ENCODE data around the gene CCDC92. TPM values are rescaled to one million over a fixed set of nuclear protein-coding genes. Genes with fewer than 3 reads are reported as not detected.
A peak's percentile ranks its signal among the peaks of the same experiment; 100 is the strongest.

The CCDC92 gene
- total RNA-seq, 1 experiment from 2014 or later: 16.8 TPM

- Histone ChIP-seq H3K9me3 (no peaks in the 10 kb centered on the region), H3K36me3 (ENCODE audit: control insufficient read depth, insufficient read depth, low read length) (peaks cover 5% of the 10 kb centered on the region; the same call in 1 of the 2 replicates), H3K4me1 (peaks cover 35% of the 10 kb centered on the region), H3K4me3 (ENCODE audit: low read depth, low read length) (no peak overlapping the region), H3K27me3 (replicated peaks; ENCODE audit: control insufficient read depth, insufficient read depth, low read length) (no peaks in the 10 kb centered on the region)
- Mint-ChIP-seq H3K27ac (ENCODE audit: unreplicated experiment) (peak overlapping the region; percentile 82), H3K9me3 (ENCODE audit: unreplicated experiment) (no peaks in the 10 kb centered on the region), H3K27me3 (ENCODE audit: insufficient read depth, unreplicated experiment) (no peaks in the 10 kb centered on the region), H3K4me1 (ENCODE audit: low read depth, unreplicated experiment) (peaks cover 25% of the 10 kb centered on the region), H3K36me3 (ENCODE audit: insufficient read depth, unreplicated experiment) (peaks cover 66% of the 10 kb centered on the region), H3K4me3 (ENCODE audit: unreplicated experiment) (peak overlapping the region; percentile 14)
- POLR2A ChIA-PET: no interaction called here
- DNase-seq: no peak
- BruUV-seq (replicated peaks): no TSS peak
- CTCF ChIA-PET: interaction anchor here (0.6 kb wide), 1 partner anchor 28 kb away, joined by 3 read pairs; no protein-coding TSS in a partner anchor
- intact Hi-C loops (cut with micrococcal nuclease; ENCODE audit: unreplicated experiment): no loop called here
- TF ChIP-seq, protein P1, sequence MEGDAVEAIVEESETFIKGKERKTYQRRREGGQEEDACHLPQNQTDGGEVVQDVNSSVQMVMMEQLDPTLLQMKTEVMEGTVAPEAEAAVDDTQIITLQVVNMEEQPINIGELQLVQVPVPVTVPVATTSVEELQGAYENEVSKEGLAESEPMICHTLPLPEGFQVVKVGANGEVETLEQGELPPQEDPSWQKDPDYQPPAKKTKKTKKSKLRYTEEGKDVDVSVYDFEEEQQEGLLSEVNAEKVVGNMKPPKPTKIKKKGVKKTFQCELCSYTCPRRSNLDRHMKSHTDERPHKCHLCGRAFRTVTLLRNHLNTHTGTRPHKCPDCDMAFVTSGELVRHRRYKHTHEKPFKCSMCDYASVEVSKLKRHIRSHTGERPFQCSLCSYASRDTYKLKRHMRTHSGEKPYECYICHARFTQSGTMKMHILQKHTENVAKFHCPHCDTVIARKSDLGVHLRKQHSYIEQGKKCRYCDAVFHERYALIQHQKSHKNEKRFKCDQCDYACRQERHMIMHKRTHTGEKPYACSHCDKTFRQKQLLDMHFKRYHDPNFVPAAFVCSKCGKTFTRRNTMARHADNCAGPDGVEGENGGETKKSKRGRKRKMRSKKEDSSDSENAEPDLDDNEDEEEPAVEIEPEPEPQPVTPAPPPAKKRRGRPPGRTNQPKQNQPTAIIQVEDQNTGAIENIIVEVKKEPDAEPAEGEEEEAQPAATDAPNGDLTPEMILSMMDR (IDR thresholded peaks at IDR 0.05; ENCODE audit: insufficient read depth in 1 of 2, low read depth in 1 of 2, low read length in 1 of 2, severe bottlenecking in 1 of 2, unreplicated experiment in 1 of 2): no peak
Observed at GRCh38 chr12:123990511-123990910, 17.9 kb upstream of the CCDC92 start.

GRCh38 chr12:123989753-123990152 is 17.1 kb upstream of the CCDC92 start:
- Mint-ChIP-seq H3K27me3 (ENCODE audit: insufficient read depth, unreplicated experiment) (no peaks in the 10 kb centered on the region), H3K36me3 (ENCODE audit: insufficient read depth, unreplicated experiment) (peaks cover 70% of the 10 kb centered on the region), H3K4me3 (ENCODE audit: unreplicated experiment) (no peak overlapping the region), H3K27ac (ENCODE audit: unreplicated experiment) (peak overlapping the region; percentile 82), H3K9me3 (ENCODE audit: unreplicated experiment) (no peaks in the 10 kb centered on the region), H3K4me1 (ENCODE audit: low read depth, unreplicated experiment) (peaks cover 25% of the 10 kb centered on the region)
- ChIA-PET POLR2A (no interaction called here), CTCF (no interaction called here)
- TF ChIP-seq, protein P1 (IDR thresholded peaks at IDR 0.05; ENCODE audit: insufficient read depth in 1 of 2, low read depth in 1 of 2, low read length in 1 of 2, severe bottlenecking in 1 of 2, unreplicated experiment in 1 of 2): no peak
- DNase-seq: no peak
- H3K4me1 ChIP-seq: peaks cover 35% of the 10 kb centered on the region
- H3K27me3 ChIP-seq (replicated peaks; ENCODE audit: control insufficient read depth, insufficient read depth, low read length): no peaks in the 10 kb centered on the region
- H3K4me3 ChIP-seq (ENCODE audit: low read depth, low read length): no peak overlapping the region
- H3K36me3 ChIP-seq (ENCODE audit: control insufficient read depth, insufficient read depth, low read length): peaks cover 5% of the 10 kb centered on the region; the same call in 1 of the 2 replicates
- no peaks in the 10 kb centered on the region for H3K9me3 ChIP-seq
- intact Hi-C loops (cut with micrococcal nuclease; ENCODE audit: unreplicated experiment): no loop called here
- TSS peak; percentile 18 for BruUV-seq (replicated peaks)

- intact Hi-C loops (cut with micrococcal nuclease; ENCODE audit: unreplicated experiment): no loop called here
- peak overlapping the region; percentile 49 for H3K27ac Mint-ChIP-seq (ENCODE audit: unreplicated experiment)
Observed at GRCh38 chr12:123989168-123989567, 16.5 kb upstream of the CCDC92 start.

More at GRCh38 chr12:123989168-123989567, 16.5 kb upstream of the CCDC92 start:
- H3K36me3 ChIP-seq (ENCODE audit: control insufficient read depth, insufficient read depth, low read length): peaks cover 5% of the 10 kb centered on the region; the same call in 1 of the 2 replicates
- POLR2A ChIA-PET: no interaction called here
- no peaks in the 10 kb centered on the region for H3K9me3 ChIP-seq
- no TSS peak for BruUV-seq (replicated peaks)
- CTCF ChIA-PET: no interaction called here
- no peaks in the 10 kb centered on the region for H3K27me3 ChIP-seq (replicated peaks; ENCODE audit: control insufficient read depth, insufficient read depth, low read length)
- peaks cover 35% of the 10 kb centered on the region for H3K4me1 ChIP-seq
- Mint-ChIP-seq H3K4me3 (ENCODE audit: unreplicated experiment) (no peak overlapping the region), H3K4me1 (ENCODE audit: low read depth, unreplicated experiment) (peaks cover 26% of the 10 kb centered on the region), H3K27me3 (ENCODE audit: insufficient read depth, unreplicated experiment) (no peaks in the 10 kb centered on the region), H3K9me3 (ENCODE audit: unreplicated experiment) (no peaks in the 10 kb centered on the region), H3K36me3 (ENCODE audit: insufficient read depth, unreplicated experiment) (peaks cover 76% of the 10 kb centered on the region)
- DNase-seq: no peak
- TF ChIP-seq, protein P1 (IDR thresholded peaks at IDR 0.05; ENCODE audit: insufficient read depth in 1 of 2, low read depth in 1 of 2, low read length in 1 of 2, severe bottlenecking in 1 of 2, unreplicated experiment in 1 of 2): no peak
- H3K4me3 ChIP-seq (ENCODE audit: low read depth, low read length): no peak overlapping the region
